ENCODE data around the gene LRRN4CL.
A peak's percentile ranks its signal among the peaks of the same experiment; 100 is the strongest.

Gene LRRN4CL

DNA sequence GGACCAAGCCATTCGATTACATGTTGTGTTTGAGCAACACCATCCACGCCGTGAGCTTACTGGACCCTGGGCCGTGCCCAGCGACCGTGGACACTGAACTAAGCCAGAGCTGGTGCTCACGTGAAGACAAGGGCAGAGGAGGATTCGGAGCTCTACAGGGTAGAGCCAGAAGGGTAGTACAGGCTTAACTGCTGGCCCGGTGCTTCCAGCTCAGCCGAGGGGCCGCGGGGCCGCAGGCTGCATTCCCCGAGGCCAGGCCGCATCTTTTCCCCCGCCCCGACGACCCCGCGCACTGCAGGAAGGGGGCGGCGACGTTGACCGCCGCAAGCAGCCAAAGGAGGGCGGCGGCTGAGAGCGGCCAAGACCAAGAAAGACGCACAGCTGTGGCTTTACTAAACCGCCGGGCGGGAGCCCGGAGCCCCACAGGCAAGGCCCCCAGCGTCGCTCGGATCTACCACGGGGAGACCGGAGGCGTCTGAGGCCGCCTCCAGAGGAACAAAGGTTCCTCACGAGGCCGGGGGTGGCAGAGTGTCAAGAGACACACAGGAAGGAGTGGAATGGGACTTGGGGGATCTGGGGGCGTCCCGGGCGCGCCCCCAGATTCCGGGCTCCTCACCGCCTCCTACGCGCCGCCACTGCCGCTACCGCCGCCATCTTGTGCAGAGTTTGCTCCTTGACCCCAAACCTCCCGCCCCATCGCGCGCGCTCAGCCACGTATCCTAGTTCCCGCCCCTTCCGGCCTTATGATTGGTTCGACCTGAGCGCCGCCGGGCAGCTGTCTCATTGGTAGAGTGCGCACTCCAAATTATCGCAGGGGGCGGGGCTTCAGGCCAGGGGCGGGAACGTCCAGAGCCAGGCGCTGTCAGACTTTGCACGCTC is 43.1 kb downstream of the LRRN4CL start, which contains the start of gene GANAB:
Gene GANAB (minus strand): TSS at position 668 of the 879 bp plus-strand sequence. CDS start 14 bp downstream, at position 654.
- peak; percentile 76 for DNase-seq

DNA sequence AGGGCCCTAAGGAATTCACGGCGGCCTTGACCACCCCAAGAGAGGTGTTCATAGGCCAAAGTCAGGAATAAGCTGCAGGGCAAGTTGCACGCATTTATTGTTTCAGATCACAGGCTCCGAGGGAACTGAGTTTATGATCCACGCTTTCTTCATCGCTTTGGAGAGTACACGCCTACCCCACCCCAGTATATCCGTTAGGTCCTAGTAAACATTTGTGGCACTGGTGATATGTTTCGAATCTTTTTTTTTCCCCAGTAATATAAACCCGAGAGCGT is 43.7 kb downstream of the LRRN4CL start:
- DNase-seq: no peak

DNA sequence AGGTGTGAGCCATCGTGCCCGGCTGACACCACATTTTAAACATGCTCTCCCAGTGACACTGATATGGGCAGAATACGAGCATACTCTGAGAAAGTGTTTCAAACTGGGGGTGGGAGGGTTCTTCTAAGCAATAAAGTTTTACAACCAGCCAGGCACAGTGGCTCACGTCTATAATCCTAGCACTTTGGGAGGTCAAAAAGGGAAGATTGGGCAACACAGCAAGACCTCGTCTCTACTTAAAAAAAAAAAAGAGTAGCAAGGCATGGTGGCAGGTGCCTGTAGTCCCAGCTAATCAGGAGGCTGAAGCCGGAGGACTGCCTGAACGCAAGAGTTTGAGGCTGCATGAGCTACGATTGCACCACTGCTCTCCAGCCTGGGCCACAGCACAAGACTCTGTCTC is 45.1 kb downstream of the LRRN4CL start:
- no peak for DNase-seq

Data from NCI-H1436 treated with DMSO at 0.1 percent for 48 hours (cell line).